GM21786 (cell line): Measurements from ENCODE around the gene TRPC5OS.

Experiments used
- ATAC-seq: cut with Tn5 transposase; IDR thresholded peaks from one replicate; pipeline ENCODE4 v1.9.1; 2021; ENCODE audit not compliant: unreplicated experiment

Gene TRPC5OS

GRCh38 chrX:111892375-111892774 is 16.4 kb downstream of the TRPC5OS start:
- no peak for ATAC-seq

DNA sequence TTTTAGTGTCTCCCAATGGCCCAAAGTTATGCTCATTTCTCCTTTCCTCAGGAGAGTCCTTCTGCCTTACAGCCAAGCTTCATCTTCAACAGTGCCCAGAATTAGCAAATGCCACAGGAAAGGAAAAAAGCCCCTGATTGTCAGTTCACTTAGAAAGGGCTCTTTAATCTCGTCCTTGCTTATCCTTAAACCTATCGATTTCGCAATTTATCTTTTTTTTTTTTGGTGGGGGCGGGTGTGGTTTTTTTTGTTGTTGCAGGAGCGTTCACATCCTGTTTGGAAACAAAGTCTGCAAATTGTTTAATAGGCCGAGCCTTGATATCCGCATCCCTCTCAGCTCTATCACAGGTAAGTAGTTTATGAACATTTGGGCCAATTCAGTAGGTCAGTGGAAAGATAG is 20.2 kb downstream of the TRPC5OS start:
- no peak for ATAC-seq

- ATAC-seq: no peak
Measured at GRCh38 chrX:111914398-111915090, 38.6 kb downstream of the TRPC5OS start.

- ATAC-seq: no peak
Measured at GRCh38 chrX:111917591-111917990, 41.6 kb downstream of the TRPC5OS start.

DNA sequence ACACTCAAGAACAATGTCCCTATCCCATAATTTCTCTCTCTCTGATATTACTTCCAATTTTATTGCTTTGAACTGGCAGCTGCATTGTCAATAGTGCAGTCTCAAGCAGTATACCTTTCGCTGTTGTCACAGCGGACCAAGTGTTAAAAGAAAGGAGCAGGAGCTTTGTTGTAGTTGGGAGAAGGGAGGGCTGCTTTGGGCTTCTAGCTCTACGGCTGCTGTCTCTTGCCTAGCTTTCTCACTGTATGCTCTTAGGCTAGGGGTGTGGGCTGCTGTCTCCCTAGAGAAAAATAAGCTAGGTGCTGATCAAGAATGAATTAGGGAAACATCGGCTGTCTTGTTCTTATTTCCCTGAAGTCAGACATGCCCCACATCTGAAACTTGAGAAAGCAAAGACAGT is 52.5 kb downstream of the TRPC5OS start:
- no peak for ATAC-seq
